Measurements from ENCODE around the gene EMC1.
"Not testable (repeated sequence)": the region's sequence is repeated elsewhere in the genome, so short reads cannot be mapped to it uniquely, and the experiment has no call there.

EMC1 gene

DNA sequence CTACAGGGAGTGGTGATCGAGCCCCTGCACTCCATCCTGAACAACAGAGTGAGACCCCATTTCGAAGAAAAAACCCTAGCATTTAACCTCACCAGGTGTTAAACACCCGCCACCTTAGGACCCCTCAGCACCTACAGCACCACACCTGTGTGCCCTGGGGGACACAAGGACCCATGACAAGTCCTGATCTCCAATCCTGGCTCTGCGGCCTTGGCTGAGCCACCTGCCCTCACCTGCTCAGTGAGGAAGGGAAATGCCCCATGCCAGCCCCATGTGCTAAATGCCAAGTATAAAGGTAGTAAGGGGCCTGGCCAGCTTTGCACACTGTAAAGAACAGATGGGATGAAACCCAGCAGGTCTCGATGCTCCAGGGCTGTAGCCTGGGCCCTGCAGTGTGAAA is 11.4 kb upstream of the EMC1 start:
- H3K4me3 ChIP-seq (ENCODE audit: low read length): no peak overlapping the region

DNA sequence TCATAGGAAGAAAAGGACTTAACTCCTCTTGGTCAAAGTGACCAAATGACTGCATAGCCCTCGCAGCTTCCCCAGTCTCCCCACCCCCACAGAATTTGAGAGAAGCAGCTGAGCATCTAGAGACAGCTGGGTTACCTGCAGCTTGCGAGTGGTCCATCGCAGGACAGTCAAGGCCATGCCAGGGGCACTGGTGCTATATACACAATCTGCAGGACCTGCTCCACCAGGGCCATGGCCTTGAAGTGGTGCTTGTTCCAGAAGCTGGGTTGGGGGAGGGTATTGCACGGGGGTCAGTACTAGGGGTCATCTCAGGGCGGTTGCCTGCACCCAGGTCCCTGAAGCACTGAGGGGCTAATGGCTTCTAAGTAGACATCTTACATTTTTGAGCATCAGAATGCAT is 10.7 kb upstream of the EMC1 start:
- H3K4me3 ChIP-seq (ENCODE audit: low read length): no peak overlapping the region
- no peak for DNase-seq (ENCODE audit: low read depth, low spot score)

More for the DNA sequence above, 11.4 kb upstream of the EMC1 start:
- no peak for DNase-seq (ENCODE audit: low read depth, low spot score)

GRCh38 chr1:19260211-19261138 is 9.2 kb upstream of the EMC1 start:
- H3K4me3 ChIP-seq (ENCODE audit: low read length): no peak overlapping the region
- no peak for DNase-seq (ENCODE audit: low read depth, low spot score)

DNA sequence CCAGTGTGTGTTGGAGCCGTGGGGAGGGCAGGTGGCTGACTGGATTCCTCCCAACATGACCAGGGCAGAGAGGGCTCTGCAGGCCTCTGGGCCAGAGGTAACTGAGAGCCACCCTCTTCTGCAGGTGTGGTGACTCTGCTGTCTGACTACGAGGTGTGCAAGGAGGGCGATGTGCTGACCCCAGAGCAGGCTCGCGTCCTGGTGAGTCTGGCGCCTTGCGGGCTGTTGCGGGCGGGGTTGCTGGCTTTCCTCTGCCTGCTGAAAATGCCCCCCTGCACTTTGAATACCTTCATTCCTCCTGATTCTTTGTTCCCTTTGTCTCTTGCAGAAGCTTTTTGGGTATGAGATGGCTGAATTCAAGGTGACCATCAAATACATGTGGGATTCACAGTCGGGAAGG is 7.0 kb upstream of the EMC1 start:
- H3K4me3 ChIP-seq (ENCODE audit: low read length): no peak overlapping the region
- no peak for DNase-seq (ENCODE audit: low read depth, low spot score)

GRCh38 chr1:19257178-19257914 is 6.0 kb upstream of the EMC1 start:
- DNase-seq (ENCODE audit: low read depth, low spot score): no peak
- no peak overlapping the region for H3K4me3 ChIP-seq (ENCODE audit: low read length)

GRCh38 chr1:19256301-19256700 is 5.0 kb upstream of the EMC1 start:
- not testable (repeated sequence) for H3K4me3 ChIP-seq (ENCODE audit: low read length); DNase-seq (ENCODE audit: low read depth, low spot score)

GRCh38 chr1:19255288-19255687 is 4.0 kb upstream of the EMC1 start:
- DNase-seq (ENCODE audit: low read depth, low spot score): no peak
- no peak overlapping the region for H3K4me3 ChIP-seq (ENCODE audit: low read length)

GRCh38 chr1:19254416-19254815 is 3.1 kb upstream of the EMC1 start:
- no peak overlapping the region for H3K4me3 ChIP-seq (ENCODE audit: low read length)
- DNase-seq (ENCODE audit: low read depth, low spot score): no peak

DNA sequence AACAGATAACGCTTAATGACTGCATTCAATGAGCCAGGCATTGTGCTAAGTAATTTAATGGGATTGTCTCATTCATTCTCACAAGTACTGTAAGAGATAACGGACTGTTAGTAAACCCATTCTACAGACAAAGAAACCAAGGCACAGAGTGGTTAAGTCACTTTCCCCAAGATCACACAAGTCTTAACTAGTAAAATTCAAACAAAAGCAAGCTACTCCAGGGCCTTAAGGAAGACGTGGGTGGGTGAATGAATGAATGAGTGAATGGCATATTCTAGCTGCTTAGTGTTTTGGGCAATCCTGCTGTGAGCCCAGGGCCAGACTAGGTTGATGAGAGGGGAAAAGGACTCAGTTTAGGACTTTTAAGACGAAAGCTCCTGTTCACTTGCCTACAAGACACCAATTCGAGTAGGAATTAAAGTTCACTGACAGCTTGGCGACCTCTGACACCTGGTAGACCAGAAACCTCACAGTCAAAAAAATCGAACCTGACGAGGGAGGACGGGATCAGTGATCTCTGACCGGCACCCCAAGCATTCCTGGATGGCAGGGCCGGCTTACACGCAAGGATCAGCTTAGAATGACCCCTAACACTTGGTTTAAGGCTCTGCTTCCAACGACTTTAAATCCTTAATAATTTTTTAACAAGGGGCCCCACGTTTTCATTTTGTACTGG is 557 bp downstream of the EMC1 start:
- H3K4me3 ChIP-seq (ENCODE audit: low read length): peak overlapping the region; percentile 100
- no peak for DNase-seq (ENCODE audit: low read depth, low spot score)

- peak; percentile 54 for DNase-seq (ENCODE audit: low read depth, low spot score)
- no peak overlapping the region for H3K4me3 ChIP-seq (ENCODE audit: low read length)
Observed at GRCh38 chr1:19240673-19241538, 10.4 kb downstream of the EMC1 start.

- no peak overlapping the region for H3K4me3 ChIP-seq (ENCODE audit: low read length)
- DNase-seq (ENCODE audit: low read depth, low spot score): no peak
Observed at GRCh38 chr1:19239876-19240275, 11.4 kb downstream of the EMC1 start.

GRCh38 chr1:19234224-19234623 is 17.1 kb downstream of the EMC1 start:
- no peak overlapping the region for H3K4me3 ChIP-seq (ENCODE audit: low read length)
- DNase-seq (ENCODE audit: low read depth, low spot score): no peak

DNA sequence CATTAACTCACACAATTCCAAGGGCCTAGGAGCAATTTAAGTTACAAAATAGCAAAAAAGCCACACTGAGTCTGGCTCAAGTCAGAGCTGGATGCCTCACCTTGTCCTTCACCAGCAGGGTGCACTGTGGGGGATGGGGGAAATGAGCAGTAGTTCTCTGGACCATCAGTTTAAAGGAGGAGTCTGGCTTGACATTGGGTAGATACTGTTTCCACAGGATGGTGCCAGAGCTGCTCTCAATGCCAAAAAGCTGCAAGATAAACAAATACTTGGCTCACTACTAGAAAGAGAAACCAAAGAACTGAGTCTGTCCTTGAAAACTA is 18.8 kb downstream of the EMC1 start:
- no peak overlapping the region for H3K4me3 ChIP-seq (ENCODE audit: low read length)
- DNase-seq (ENCODE audit: low read depth, low spot score): no peak

- DNase-seq (ENCODE audit: low read depth, low spot score); H3K4me3 ChIP-seq (ENCODE audit: low read length): not testable (repeated sequence)
Observed at GRCh38 chr1:19231736-19232523, 19.4 kb downstream of the EMC1 start.

- no peak for DNase-seq (ENCODE audit: low read depth, low spot score)
- no peak overlapping the region for H3K4me3 ChIP-seq (ENCODE audit: low read length)
Observed at GRCh38 chr1:19229828-19230325, 21.4 kb downstream of the EMC1 start.

DNA sequence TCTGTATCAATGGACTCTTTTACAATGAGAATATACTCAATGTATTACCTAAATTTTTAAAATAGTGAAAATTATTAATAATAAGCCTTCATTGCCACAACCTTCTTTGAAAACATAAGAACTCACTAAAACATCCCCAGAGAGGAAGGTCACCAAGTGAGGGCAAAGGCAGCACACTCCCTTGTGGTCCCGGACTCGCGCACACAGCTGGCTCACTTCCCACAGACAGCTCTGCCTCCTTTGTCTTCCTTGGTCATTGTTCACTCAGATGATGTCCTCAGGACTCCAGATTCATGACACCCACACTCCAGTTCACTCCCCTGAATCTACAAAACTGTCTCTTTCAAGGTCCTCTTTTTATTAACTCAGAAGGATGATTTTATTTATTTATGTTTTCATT is 22.1 kb downstream of the EMC1 start:
- no peak for DNase-seq (ENCODE audit: low read depth, low spot score)
- H3K4me3 ChIP-seq (ENCODE audit: low read length): no peak overlapping the region

DNA sequence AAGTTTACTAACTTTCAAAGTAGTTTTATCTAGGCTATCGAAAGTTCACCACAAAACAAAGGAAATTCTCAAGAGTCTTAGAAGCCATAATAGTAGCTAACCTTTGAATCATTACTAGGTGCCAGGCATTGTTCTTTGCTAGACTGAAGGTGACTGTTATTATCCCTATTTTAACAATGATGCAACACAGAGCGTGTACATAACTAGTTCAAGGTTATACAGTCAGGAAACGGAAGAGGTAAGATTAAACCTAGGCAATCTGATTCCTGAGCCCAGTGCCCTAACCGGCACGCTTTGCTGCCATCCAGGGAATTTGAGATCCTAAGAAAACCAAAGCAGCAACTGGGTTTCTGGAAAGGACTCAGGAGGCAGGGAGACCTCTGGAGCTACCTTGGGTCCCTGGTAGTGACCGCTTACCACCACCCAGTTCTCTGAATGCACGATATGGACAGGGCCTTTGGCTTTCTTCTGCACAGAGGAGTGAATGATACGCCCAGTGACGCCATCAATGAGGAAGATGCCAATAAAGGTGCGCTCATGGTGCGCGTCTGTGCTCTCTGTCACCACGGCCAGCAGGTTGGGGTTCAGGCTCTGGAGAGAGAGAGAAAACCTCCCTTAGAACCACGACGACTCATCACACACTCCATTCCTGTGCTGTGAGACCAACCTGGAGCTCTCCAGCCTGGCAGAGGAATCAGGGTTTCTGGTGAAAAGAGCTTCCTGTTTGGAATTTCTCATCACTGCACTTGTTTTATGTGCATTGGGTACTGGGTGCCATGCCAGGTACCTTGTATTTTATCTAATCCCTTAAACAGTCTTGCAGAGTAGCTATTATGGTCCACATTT is 28.1 kb downstream of the EMC1 start:
- H3K4me3 ChIP-seq (ENCODE audit: low read length): no peak overlapping the region
- DNase-seq (ENCODE audit: low read depth, low spot score): no peak

Measured in Jurkat, Clone E6-1 (cell line).